ENCODE results near the gene ABCC11.

The ABCC11 gene

GRCh38 chr16:48128769-48129168 lies 118.6 kb downstream of the ABCC11 start:
- no peak for DNase-seq

DNA sequence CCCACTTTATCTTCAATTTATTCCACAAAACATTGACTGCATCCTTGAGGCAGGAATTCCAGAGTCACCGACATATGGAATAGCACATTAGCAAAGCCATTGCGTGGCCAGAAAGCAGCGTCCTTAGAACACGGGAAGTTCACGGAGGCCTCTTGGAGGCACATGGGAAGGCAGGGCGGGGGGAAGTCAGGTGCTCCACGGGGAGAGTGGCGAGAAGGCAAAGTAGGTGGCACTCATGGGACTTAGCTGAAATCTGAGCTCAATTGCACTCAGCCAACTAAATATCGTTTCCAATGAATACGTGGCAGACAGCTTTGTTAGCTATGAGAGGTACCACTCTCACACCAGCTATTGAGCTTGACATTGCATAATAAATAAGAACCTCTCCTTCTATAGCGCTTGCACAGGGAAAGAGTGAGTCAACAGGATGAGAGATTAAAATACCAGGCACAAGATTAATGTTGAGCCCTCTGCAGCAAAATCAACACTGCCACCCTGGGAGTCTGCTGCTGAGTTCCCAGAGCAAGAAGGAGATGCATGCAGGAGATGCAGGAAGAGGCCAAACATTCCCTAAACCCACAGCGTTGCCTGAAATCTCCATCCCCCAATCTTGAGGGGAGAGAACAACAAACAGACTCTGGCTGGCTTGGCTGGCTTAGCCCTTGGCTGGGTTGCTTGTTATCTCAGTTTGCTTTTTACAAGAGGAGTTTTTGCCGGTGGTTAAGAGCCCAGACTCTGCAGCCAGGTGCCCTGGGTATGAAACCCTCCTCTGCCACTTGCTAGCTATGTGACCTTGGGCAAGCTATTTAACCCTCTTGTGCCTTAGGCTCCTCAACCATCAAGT lies 120.3 kb downstream of the ABCC11 start:
- DNase-seq, result no peak

DNA sequence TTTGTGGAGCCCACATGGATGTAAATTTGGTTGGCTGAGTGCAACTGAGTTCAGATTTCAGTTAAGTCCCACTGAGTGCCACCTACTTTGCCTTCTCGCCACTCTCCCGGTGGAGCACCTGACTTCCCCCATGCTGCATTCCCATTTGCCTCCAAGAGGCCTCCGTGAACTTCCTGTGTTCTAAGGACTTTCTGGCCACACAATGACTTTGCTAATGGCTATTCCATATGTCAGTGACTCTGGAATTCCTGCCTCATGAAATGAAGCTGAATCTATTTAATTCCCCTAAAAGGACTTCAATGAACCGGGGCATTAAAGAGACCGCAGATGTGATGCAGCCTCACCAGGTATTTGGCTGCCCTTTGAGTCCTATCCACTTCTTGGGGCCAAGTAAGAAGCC lies 121.5 kb downstream of the ABCC11 start:
- no peak for DNase-seq

GRCh38 chr16:48124266-48124665 lies 123.1 kb downstream of the ABCC11 start:
- DNase-seq, result no peak

DNA sequence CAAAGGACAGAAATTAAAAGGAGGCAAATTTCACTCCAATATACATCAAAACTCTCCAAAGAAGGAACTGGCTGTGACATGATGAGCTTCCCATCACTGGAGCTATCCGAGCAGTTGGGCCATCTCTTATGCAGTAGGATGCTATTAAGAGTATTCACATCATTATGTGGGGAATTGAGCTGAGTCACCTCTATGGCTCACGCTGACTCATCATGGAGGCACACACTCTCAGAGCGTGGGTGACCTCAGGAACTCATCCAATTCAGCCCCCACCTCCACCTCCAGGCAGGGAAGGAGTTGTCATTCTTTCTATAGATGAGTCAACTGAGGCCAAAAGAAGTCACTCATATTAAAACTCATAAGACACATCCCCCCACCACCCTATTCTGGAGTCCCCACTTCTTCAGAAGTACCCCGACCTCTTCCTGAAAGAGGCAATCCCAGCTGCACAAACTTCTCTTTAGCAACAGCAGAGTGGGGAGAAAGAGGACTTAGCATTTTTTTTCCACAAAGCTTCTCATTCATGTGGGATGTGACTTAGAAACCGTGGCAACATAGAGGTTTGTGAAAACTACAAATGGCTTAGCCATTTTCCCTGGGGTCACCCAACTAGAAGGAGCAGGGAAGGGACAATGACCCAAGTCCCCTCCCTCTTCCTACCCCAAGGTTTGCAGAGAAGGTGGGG lies 124.1 kb downstream of the ABCC11 start:
- no peak for DNase-seq

DNA sequence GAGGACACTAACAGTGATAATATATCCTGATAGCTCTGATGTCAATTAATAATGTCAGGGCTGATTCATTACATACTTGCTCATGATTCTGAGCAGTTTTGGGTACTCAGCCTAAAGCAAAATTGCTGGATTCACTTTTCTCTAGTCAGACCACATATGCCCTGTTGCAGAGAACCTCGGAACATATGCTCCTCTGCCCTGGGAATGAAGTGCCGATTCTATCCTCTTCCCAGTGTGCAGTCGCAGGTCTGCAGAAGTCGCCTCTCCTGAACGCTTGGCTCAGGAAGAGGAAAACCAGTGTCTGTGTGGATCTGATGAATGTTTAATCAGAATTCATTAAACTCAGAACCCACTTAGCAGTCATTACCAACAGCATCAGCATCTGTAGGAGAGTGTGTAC lies 126.1 kb downstream of the ABCC11 start:
- DNase-seq, result no peak

- no peak for DNase-seq
Observed at GRCh38 chr16:48118841-48119240, 128.5 kb downstream of the ABCC11 start.

- DNase-seq, result peak; percentile 44
Observed at GRCh38 chr16:48117217-48118105, 129.9 kb downstream of the ABCC11 start.
